OCI-M1 (cell line): ENCODE data around the gene OR6Q1.
"Not testable (repeated sequence)": the region's sequence is repeated elsewhere in the genome, so short reads cannot be mapped to it uniquely, and the experiment has no call there.

Experiments
- DNase-seq: peaks from one replicate; lab custom pipeline; 2025; lab: John Stamatoyannopoulos, UW

The OR6Q1 gene

GRCh38 chr11:58030653-58031052 lies at the start of gene OR6Q1:
Gene OR6Q1, plus strand, starts transcription at chr11:58030953. Its CDS starts 0 bp downstream, at chr11:58030953.
- DNase-seq, result no peak

- DNase-seq, result no peak
Measured at GRCh38 chr11:57981536-57981935, 49.2 kb upstream of the OR6Q1 start.

- no peak for DNase-seq
Measured at GRCh38 chr11:57982776-57983175, 48.0 kb upstream of the OR6Q1 start.

- no peak for DNase-seq
Measured at GRCh38 chr11:57983191-57983590, 47.6 kb upstream of the OR6Q1 start.

GRCh38 chr11:57999523-57999922 lies 31.2 kb upstream of the OR6Q1 start:
- DNase-seq, result not testable (repeated sequence)

- not testable (repeated sequence) for DNase-seq
Measured at GRCh38 chr11:58000021-58000420, 30.7 kb upstream of the OR6Q1 start.

- no peak for DNase-seq
Measured at GRCh38 chr11:58000699-58001098, 30.1 kb upstream of the OR6Q1 start.

- DNase-seq, result no peak
Measured at GRCh38 chr11:58003036-58003435, 27.7 kb upstream of the OR6Q1 start.

- no peak for DNase-seq
Measured at GRCh38 chr11:58003591-58003990, 27.2 kb upstream of the OR6Q1 start.

GRCh38 chr11:58004664-58005063 lies 26.1 kb upstream of the OR6Q1 start:
- DNase-seq, result peak; percentile 11

- DNase-seq, result no peak
Measured at GRCh38 chr11:58006940-58007339, 23.8 kb upstream of the OR6Q1 start.

GRCh38 chr11:58011771-58012170 lies 19.0 kb upstream of the OR6Q1 start:
- DNase-seq, result no peak

GRCh38 chr11:58023435-58023931 lies 7.3 kb upstream of the OR6Q1 start, which contains the start of gene OR9Q1:
Gene OR9Q1, plus strand, starts transcription at chr11:58023881. Its CDS starts 155,564 bp downstream, at chr11:58179445.
- DNase-seq, result no peak

- DNase-seq, result no peak
Measured at GRCh38 chr11:58024601-58025091, 6.1 kb upstream of the OR6Q1 start.

GRCh38 chr11:58027341-58027740 lies 3.4 kb upstream of the OR6Q1 start:
- DNase-seq, result no peak

- DNase-seq, result no peak
Measured at GRCh38 chr11:58028687-58029411, 1.9 kb upstream of the OR6Q1 start.

- DNase-seq, result no peak
Measured at GRCh38 chr11:58034471-58034870, 3.7 kb downstream of the OR6Q1 start.

- DNase-seq, result no peak
Measured at GRCh38 chr11:58039589-58039988, 8.8 kb downstream of the OR6Q1 start.

- no peak for DNase-seq
Measured at GRCh38 chr11:58043379-58043778, 12.6 kb downstream of the OR6Q1 start.

- no peak for DNase-seq
Measured at GRCh38 chr11:58046231-58046630, 15.5 kb downstream of the OR6Q1 start.

- DNase-seq, result peak; percentile 19
Measured at GRCh38 chr11:58047818-58048217, 17.1 kb downstream of the OR6Q1 start.

- peak; percentile 5 for DNase-seq
Measured at GRCh38 chr11:58055806-58056401, 25.2 kb downstream of the OR6Q1 start.

GRCh38 chr11:58057481-58057880 lies 26.7 kb downstream of the OR6Q1 start:
- DNase-seq, result no peak
